CD4-positive, alpha-beta T cell treated with Interleukin-4 for 4 hours (primary cell): ENCODE data around the gene PACSIN3.
"Not testable (repeated sequence)": the region's sequence is repeated elsewhere in the genome, so short reads cannot be mapped to it uniquely, and the experiment has no call there.

Experiments used
- DNase-seq: peaks from one replicate; pipeline ENCODE4 v3.0.0-alpha.2; 2020

Gene PACSIN3

DNA sequence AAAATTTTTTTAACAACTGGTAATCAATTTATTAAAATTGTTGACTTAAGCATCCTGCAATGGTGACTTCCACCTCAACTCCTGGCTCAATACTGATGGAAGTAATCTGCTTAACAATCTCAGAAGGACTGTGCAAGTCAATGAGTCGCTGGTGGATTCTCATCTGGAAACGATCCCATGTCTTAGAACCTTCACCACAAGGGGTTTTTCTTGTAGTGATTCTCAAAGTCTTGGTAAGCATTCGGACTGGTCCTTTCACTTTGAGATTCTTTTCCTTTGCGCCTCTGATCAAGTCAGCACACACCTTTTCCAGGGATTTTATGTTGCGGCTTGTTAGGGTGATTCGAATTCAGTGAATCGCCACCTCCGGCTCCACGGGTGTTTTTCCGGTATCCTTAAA is 4.9 kb upstream of the PACSIN3 start:
- not testable (repeated sequence) for DNase-seq

DNA sequence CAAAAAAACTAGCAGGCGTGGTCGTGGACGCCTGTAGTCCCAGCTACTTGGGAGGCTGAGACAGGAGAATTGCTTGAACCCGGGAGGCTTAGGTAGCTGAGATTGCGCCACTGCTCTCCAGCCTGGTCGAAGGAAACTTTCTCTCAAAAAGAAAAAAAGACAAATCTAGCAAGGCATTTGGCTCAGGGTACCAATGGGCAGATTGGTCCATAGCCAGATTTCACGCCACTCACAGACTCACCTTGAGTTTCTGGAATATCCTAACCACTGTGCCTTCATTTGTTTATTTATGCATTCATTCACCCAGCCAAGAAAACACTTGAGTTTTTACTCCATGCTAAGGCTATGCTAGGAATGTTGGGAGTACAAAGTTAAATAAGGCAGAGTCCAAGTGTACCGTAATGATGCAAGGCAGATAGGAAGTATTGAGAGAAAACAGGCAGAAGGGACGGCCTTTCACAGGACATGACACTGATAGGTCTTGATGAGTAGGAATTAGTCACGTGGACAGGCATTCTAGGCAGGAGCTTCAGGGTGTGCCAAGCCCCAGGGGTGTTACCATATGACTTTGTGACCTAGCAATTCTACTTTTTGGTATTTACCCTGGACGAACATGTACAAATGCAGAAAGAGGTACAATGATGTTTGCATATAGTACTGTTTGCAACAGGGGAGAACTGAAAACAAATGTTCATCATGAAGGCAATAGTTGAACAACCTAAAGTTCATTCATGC is 3.0 kb upstream of the PACSIN3 start:
- no peak for DNase-seq

DNA sequence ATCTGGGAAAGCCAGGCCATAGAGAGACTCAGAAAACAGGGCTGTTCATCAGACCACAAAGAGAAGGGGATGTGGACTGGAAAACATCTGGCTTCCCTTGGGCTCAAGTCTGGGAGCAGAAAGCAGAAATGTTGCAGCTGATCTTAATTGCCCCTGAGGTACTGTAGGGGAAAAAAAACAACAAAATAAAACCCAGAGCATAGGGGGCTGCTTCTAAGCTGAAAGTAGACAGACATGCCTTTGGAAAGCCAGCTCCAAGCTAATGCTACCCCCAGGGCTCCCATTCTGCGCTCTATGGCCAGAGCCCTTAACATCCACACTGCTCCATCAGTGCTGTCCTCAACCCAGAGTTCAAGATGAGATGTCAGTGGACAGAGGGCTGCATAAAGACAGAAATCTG is 2.0 kb upstream of the PACSIN3 start:
- no peak for DNase-seq

DNA sequence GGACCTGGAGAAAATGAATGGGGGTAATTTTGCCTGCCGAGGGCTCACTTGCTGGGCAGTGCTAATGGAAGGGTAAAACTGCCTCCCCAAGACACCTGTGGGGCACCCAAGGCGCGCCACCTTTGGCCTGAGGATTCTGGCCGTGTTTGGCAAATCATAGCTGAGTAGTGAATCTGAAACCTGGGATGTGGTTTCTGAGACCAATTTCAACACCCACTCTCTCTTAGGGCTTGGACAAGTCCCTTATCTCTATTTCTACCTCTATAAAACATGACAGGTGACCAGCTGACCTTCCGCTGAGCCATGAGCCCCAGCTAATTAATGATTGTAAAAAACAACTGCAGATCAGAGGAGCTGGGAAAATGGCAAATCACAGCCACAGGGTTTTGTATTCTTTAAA is 1.5 kb upstream of the PACSIN3 start:
- no peak for DNase-seq

DNA sequence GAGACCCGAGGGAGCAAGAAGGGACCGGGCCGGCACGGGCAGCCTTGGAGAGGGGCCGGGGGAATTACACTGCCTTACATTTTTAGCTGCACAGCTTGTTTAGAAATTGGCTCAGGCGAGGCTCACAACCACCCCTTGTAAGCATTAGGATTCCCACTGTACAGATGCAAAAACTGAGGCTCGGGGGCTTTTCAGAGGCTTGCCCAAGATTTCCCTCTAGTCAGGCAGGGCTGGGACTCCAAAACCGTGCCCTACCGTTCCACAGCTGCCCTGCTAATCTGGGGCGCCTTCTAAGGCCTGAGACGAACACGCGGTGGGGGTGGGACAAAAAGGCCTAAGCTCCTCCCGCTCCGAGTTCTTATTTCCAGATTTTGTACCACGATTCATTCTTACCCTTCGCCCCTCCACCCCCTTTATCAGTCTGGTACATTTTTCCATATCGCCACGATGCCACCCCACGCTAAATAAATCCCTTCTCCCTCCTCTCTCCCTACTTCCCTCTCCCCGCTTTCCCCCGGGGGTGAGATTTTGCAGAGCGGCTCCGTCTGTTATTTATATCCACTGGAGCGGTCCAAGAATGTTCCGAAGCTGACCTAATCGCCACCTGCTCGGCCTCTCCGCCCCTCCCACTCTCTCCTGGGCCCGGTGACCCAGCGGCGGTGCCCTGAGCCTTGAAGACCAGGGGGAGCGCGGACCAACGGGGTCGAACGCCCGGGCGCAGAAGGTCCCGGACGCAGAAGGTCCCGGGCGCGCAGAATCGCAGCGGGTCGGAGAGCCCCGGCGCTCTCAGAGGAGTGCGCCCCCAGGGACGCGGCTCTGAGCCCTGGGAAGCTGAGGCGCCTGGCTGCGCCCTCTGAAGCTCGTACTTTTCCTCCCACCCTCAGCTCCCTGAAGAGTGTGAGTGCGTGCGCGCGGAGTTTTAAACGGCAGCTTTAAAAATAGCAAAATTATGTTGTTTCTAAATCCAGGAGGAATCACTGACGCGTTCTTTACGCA is 764 bp upstream of the PACSIN3 start:
- peak; percentile 25 for DNase-seq

DNA sequence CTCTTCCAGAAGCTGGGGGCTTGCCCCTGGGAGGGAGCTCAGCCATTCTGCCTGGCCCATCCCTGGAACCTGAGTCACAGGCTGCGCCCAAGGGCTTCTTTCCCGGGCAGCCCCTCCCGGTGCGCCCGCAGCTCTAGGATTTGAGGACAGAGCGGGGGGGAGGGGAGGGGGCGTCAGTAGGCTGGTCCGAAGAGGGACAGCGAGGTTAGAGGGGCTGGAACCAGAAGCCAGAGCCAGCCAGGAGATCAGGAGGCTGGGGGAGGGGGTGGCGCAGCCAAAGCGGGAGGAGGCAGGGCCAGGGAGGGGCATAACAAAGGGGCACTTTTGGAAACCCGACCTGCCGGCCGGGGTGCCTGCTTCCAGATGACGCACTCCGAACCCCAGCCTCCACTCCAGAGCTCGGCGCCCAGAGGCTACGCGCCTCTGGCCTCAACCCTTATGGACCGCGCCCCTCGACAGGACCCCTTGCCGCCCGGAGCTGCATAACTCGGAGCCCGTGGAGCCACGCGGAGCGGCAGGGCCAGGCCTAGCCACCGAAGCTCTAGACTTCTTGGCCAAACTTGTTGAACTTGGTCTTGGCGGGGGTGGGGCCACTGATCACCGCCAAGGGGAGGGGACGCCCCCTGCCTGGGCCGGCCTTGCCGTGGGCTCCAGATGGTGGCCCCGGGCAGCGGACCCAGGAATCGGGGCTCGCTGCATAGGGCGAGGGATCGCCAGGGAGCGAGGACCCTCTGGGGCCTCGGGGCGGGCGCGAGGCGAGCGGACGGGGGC is 744 bp downstream of the PACSIN3 start:
- no peak for DNase-seq

DNA sequence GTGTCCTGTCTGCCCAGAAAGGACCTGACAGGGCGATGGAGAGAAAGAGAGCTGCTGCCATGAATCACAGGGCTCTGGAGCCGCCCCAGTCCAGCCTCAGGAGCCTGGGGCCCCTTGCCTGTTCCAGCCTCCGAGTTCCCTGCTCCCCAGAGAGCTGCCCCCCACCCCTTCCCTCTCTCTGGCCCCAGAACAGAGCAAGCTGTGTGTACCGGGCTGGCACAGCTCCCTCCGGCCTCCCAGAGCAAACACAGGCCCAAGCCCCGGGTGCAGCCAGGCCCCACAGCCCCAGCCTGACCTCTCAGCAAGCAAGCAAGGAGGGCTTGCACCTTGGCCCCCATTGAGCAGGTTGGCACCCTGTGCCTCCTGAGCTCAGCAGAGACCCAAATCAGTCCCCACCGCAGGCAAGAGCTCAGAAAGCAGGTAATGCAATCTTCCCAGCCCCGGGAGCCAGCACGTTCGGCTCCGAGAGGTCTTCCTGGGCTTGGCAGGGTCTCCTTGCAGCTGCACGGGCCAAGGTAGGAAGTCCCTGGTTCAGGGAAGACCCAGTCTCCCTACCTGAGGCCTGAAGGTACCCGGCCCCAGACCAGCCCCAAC is 1.4 kb downstream of the PACSIN3 start:
- DNase-seq = no peak

DNA sequence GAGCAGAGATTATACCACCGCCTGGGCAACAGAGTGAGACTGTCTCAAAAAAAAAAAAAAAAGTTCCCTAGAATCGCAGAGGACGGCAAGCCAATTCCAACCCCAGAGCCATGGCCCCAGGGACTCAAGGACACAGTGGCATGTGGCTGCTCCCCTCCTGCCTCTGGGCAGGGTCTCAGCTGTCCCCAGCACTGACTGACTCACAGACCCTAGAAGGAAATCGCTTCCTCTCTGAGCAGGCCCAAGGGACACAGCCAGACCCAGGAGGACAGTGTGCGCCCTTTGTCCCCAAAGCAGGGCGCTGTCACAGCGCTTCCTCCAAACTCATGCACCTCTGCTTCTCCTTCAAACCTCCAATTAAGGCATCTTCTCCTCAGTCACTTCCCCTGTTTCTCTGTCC is 2.3 kb downstream of the PACSIN3 start:
- DNase-seq = no peak

DNA sequence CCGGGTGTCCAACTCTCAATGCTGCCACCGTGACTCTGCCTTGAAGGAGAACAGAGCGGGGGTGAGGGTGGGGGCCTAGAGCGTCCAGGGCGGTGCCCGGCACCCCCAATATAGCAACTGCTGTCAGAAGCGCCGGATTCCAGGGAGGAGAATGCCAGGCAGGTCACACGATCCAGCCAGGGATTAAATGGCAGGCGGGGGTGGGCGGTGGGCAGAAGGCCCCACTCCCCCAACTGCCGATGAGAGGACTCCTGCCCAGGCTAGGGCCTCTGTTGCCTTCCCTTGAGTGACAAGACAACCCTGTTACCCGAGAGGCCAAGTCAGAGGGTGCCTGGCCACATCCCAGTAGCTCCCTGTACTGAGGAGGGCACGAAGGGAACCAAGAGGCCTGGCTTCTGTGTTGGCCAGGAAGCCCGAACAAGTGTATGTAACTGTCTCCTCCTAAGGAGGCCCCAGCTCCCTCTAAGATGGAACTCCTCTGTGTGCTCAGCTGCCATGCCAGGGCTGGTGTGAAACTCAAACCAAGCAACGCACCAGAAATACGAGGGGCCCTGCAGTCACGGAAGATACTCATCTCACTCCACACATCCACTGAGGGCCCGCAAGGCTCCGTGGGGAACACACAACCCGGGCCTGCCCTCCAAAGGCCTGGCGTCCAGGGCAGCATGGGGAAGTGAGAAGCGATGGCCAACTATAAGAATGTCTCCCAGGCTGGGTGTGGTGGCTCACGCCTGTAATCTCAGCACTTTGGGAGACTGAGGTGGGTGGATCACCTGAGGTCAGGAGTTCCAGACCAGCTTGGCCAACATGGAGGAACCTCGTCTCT is 3.0 kb downstream of the PACSIN3 start:
- DNase-seq = no peak

DNA sequence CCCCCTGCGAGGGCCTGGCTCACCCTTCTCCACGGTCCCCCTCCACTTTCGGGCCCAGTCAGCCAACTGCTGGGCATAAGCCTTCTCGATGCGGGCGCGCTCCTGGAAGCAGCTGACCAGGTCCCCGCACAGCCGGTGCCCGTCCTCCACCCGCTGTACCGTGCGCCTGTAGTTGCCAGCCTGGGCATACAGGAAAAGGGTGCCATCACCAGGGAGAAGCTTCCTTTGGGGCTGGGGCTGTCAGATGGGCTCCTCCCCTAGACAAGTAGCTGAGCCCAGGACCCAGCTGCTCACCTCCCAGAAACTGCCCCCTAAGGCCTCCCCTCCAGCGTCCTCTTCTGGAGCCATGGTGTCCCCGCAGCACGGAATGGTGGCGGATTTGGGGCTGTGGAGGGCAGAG is 3.9 kb downstream of the PACSIN3 start:
- no peak for DNase-seq

DNA sequence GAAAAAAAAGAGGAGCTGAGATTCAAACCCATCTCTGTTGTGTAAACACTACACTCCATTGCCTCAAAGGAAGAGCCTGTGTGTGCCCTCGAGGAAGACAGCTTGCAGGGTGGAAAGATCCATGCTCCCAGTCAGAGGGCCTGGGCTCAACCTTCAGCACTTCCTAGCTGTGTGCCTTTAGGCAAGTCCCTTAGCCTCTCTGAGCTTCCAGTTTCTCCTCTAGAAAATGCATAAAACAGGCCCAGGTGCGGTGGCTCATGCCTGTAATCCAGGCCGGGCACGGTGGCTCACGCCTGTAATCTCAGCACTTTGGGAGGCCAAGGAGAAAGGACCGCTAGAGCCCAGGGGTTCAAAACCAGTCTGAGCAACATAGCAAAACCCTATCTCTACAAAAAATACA is 5.0 kb downstream of the PACSIN3 start:
- DNase-seq = no peak

DNA sequence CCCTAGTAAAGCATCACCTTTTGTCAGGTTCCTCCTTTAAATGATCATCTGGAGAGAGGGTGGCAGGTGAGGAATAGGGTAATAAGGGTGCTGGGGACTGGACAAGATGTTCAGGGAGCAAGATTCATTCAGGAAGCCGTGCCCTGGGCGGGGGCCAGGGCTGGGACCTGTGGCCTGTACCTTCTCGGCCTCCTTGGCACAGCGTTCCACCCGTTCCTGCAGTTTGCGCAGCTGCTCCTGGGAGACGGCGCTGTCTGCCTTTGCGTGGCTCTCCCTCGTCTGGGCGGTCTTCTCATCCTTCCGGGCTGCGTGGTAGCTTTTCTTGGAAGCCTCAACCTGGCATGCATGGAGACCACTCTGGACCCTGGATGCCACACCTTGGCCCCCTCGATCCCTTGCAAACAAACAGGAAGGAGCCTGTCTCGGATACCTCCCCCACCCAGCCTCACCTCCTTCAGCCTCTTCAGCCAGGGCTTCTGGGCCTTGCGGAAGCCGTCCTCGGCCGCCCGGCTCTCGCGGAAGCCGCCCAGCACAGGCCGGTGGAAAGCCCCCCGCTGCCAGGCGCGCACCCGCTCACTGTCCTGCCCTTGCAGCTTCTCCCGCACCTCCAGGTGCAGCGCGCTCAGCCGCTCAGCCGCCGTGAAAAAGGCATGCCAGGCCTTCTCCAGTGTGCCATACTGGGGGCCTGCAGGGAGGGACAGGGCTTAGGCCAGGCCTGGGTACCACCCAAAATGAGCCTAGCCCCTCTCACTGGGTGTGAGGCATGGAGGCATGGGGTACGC is 6.0 kb downstream of the PACSIN3 start:
- DNase-seq = no peak

DNA sequence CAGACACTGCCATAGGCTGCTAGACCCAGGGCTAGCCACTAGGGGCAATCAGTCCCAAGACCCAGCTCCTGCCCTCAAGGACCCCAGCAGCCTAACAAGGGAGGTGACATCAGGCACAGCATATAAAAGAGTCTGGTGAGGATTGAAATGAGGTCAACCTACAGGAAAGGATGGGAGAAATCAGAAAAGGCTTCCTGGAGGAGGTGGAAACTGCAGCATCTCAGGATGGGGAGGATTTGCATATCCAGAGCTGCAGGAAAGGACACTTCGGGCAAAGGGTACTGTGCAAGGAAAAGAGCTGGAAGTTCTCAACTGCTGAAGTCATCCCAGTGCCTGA is 6.6 kb downstream of the PACSIN3 start:
- peak; percentile 33 for DNase-seq

DNA sequence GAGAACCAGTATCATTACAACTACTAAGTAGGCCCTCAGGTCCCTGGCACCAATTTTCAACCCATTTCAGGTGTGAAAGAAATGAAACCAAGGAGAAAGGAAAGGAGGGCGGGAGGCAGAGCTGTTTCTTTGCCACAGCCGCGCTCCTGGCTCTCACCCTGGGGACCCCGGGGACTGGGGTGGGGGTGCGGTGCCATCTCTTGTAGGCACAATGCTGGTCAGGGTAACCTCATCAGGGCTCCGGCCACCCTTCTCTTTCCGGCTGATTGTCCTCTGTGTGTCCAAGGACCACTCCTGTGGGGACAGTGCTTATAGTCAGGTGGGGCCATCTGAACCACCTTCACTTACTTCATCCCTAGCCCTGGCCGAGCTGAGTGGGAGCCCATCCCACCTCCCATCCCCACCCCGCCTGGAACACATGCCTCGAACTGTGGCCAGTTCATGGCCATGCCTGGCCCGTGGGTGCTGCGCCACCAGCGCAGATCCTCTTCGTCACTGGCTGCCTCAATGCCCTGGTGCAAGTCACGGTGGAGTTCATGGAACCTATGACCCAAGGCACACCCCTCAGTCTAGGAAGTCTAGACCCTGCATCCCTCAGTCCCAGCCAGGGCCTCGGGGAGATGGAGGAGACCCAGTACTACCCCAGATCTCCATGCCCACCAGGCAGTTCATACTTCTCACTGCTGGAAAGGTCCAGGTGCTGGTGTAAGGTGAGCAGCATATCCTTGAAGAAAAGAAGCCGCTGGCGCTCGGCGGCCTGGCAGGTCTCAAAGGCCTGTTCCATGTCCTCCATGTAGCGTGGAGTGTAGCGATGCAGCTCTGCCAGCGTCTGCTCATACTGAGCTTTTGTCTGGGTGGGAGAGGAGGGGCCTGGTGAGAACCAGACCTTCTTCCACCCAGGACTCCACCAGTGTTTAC is 7.2 kb downstream of the PACSIN3 start:
- no peak for DNase-seq

DNA sequence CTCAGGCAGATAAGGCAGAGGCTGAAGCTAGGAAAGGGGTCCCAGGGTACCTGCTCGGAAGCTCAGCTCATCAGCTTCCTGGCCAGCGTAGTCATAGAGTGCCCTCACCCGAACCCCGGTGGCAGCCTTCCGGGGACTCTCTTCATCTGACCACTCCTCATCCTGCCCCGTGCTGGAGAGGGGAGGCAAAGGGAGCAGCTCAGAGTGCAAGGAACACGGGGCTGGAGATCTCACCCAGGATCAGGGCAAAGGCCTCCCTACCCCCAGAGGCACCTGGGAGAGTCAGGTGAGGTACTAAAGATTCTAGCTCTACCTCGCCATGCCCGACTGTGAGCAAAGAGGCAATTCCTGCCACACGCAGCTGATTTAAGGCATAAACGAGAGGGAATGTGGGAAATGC is 7.9 kb downstream of the PACSIN3 start:
- no peak for DNase-seq

DNA sequence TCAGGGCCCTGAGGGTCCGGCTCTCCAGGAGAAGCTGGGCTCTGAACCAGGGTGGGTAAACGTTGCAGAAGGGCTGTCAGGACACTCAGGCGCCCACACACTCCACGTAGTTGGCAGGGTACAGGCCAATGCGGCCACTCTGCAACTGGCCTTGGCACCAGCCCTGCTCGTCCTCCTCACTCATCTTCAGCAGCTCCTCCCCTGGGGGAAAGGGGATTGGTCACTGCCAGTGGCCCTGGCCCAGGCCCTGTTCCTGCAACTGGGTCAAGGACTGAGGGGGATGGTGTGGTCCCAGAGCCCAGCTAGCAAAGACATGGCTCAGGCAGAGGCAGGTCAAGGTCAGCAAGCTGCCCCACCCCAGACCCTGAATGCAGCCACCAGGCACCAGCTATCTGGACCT is 8.4 kb downstream of the PACSIN3 start:
- DNase-seq = no peak

DNA sequence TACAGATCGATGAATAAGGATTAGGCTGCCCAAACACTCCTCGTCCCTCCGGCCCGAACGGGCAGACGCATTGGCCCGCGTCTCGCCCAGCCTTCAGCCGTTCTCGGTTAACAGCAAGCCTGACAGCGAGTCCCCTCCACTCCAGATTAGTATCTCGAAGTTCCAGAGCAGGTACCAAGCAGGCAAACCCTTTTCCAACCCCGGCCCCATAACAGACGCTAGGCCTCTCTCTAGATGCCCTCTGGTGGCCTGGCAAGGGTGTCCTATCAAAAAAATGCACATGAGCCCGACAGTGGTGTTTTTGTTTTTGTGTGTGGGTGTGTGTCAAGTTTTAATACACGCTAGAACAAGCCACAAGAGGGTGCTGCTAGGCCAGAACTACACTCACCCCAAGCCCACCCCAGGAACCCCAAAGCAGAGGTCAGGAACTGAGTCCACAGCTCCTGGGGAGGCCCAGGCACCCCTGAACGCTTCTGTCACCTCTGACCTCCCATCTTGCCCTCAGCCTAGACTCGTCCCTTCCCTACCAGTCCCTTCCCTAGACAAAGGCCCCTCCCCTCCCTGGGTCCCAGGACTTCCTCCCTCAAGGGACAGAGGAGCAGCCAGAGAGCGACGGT is 8.9 kb downstream of the PACSIN3 start:
- DNase-seq = peak; percentile 92

DNA sequence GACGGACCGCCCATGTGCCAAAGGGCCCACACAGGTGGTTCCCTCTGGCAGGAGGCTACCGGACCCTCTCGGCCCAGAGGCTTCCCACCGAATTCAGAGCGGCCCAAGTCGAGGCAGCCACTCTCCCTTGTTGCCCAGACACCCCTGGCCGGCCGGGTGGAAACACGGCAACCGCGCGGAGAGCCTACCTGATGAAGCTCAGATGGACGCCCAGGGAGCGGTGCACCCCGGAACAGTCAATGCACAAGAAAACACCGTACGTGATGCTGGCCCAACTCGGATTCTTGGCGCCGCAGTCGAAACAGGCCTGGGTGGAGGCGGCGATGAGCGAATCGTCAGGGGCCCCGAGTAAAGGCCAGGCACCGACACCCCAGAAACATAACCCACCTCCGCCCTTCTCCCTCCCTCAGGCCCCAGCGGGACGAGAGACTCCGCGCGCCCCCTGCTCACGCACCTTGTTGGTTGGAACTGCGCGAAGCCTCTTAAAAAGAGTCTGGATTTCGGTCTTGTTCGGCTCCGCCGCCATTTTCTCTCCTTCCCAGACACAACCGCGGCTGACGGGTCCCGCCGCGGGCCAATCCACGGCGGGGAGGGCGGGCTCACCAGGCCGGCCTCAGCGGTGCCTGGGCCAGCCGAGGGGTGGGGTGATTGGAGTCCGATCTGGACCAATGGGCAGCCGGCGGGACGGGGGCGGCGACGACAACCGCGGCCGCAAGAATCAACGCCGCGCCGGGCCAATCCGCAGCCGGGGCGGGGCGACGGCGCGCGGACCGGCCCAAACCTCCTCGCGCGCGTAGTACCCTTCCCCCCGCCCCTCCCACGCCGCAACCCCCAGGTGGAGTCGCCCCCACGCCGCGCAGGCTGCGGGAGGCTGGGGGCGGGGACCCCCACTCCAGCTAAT is 9.7 kb downstream of the PACSIN3 start, which contains the start of gene ARFGAP2:
TSS of gene ARFGAP2 (minus strand) at position 552 of the 901 bp plus-strand sequence. CDS start at position 526, 26 bp downstream.
- peak; percentile 96 for DNase-seq
